ENCODE results near the gene RC3H1. TPM values are rescaled to one million over a fixed set of nuclear protein-coding genes. Genes with fewer than 3 reads are reported as not detected.
"Not testable (repeated sequence)": the region's sequence is repeated elsewhere in the genome, so short reads cannot be mapped to it uniquely, and the experiment has no call there.

Gene RC3H1
- total and polyA plus RNA-seq, 10 of the 15 experiments (the other 5 are each of a cell fraction or from before 2014, with no cell fraction given), result 1.4 to 33.9 (median 11.8) TPM

GRCh38 chr1:174044418-174045222 is 22.5 kb upstream of the RC3H1 start:
- H3K36me3 ChIP-seq (ENCODE audit: control insufficient read depth in 2 of 2, insufficient read depth in 2 of 2, low read length in 1 of 2), result no peaks in the 10 kb centered on the region
- ATAC-seq (peak; percentile 24; the same call in 2 of the 3 replicates), FAIRE-seq (no peak), DNase-seq (ENCODE audit: low read depth, low spot score) (no peak)
- in situ Hi-C loops (cut with MboI) (no loop called here), intact Hi-C loops (cut with micrococcal nuclease; ENCODE audit: unreplicated experiment) (no loop called here)
- no TSS peak for BruUV-seq (replicated peaks)
- CTCF ChIA-PET, result interaction anchor here (0.6 kb wide), 1 partner anchor 9 kb away, joined by 3 read pairs; no protein-coding TSS in a partner anchor
- SMC1A ChIA-PET (ENCODE audit: uncharacterized antibody, unreplicated experiment), result no interaction called here
- no peak overlapping the region for H3K4me2 ChIP-seq (ENCODE audit: control insufficient read depth, insufficient read depth)
- no peak overlapping the region for H3K9ac ChIP-seq (ENCODE audit: control insufficient read depth, insufficient read depth, low read length)
- no peak for TF ChIP-seq ELK1 (IDR thresholded peaks at IDR 0.05; ENCODE audit: low read depth, low read length)
- no peak for TF ChIP-seq RAD51 (IDR thresholded peaks at IDR 0.05)
- TF ChIP-seq JUNB (IDR thresholded peaks at IDR 0.05), result no peak; the same call in 1 of the 2 replicates
- TF ChIP-seq TCF12 (IDR thresholded peaks at IDR 0.05; ENCODE audit: low read depth, low read length), result no peak
- no peak for TF ChIP-seq BCLAF1 (IDR thresholded peaks at IDR 0.05)
- TF ChIP-seq ZBTB33 (IDR thresholded peaks at IDR 0.05), result no peak
- no peak for TF ChIP-seq GATAD2B (conservative IDR thresholded peaks at IDR 0.05; ENCODE audit: low read depth)
- no peak for TF ChIP-seq POU2F2 (IDR thresholded peaks at IDR 0.05; ENCODE audit: borderline replicate concordance, low read depth, low read length)
- TF ChIP-seq SUPT20H (IDR thresholded peaks at IDR 0.05; ENCODE audit: borderline replicate concordance, control insufficient read depth, low read depth, low read length), result no peak
- H3K9me3 ChIP-seq (replicated peaks; ENCODE audit: control insufficient read depth, insufficient read depth, low read length), result no peaks in the 10 kb centered on the region
- H2AFZ ChIP-seq (ENCODE audit: control insufficient read depth, low read depth, low read length), result no peak overlapping the region
- no peak overlapping the region for H3K27ac ChIP-seq (ENCODE audit: control insufficient read depth, insufficient read depth)
- no peaks in the 10 kb centered on the region for H3K79me2 ChIP-seq (ENCODE audit: control insufficient read depth, insufficient read depth, low read length)
- no peaks in the 10 kb centered on the region for H3K27me3 ChIP-seq (replicated peaks in 1 of 2; ENCODE audit: control insufficient read depth in 2 of 2, insufficient read depth in 2 of 2, low read length in 1 of 2)
- POLR2A ChIA-PET, result no interaction called here
- 63% methylated on average over 4 of the region's 4 CpGs for WGBS (ENCODE audit: insufficient coverage, insufficient replicate concordance, low lambda C conversion rate, missing lambda C conversion rate)
- RAD21 ChIA-PET (ENCODE audit: unreplicated experiment), result no interaction called here
- no peak overlapping the region for H3K4me3 ChIP-seq
- no peaks in the 10 kb centered on the region for H4K20me1 ChIP-seq (ENCODE audit: control insufficient read depth, insufficient read depth)
- no peaks in the 10 kb centered on the region for H3K4me1 ChIP-seq (ENCODE audit: control insufficient read depth, insufficient read depth, low read length)

- BruUV-seq (replicated peaks); H3K4me2 ChIP-seq (ENCODE audit: control insufficient read depth, insufficient read depth); DNase-seq (ENCODE audit: low read depth, low spot score); H3K4me3 ChIP-seq; H3K9ac ChIP-seq (ENCODE audit: control insufficient read depth, insufficient read depth, low read length); H3K36me3 ChIP-seq (ENCODE audit: control insufficient read depth in 2 of 2, insufficient read depth in 2 of 2, low read length in 1 of 2); H3K4me1 ChIP-seq (ENCODE audit: control insufficient read depth, insufficient read depth, low read length); H3K27me3 ChIP-seq (replicated peaks in 1 of 2; ENCODE audit: control insufficient read depth in 2 of 2, insufficient read depth in 2 of 2, low read length in 1 of 2); RAD21 ChIA-PET (ENCODE audit: unreplicated experiment); H3K27ac ChIP-seq (ENCODE audit: control insufficient read depth, insufficient read depth); intact Hi-C loops (cut with micrococcal nuclease; ENCODE audit: unreplicated experiment); ATAC-seq; H2AFZ ChIP-seq (ENCODE audit: control insufficient read depth, low read depth, low read length); H3K79me2 ChIP-seq (ENCODE audit: control insufficient read depth, insufficient read depth, low read length); H4K20me1 ChIP-seq (ENCODE audit: control insufficient read depth, insufficient read depth); CTCF ChIA-PET; SMC1A ChIA-PET (ENCODE audit: uncharacterized antibody, unreplicated experiment); in situ Hi-C loops (cut with MboI); H3K9me3 ChIP-seq (replicated peaks; ENCODE audit: control insufficient read depth, insufficient read depth, low read length); FAIRE-seq; POLR2A ChIA-PET: not testable (repeated sequence)
- 42% methylated on average over 5 of the region's 5 CpGs for WGBS (ENCODE audit: insufficient coverage, insufficient replicate concordance, low lambda C conversion rate, missing lambda C conversion rate)
Measured at GRCh38 chr1:174042509-174042908, 20.4 kb upstream of the RC3H1 start.
